ENCODE data around the gene ECSIT.
A peak's percentile ranks its signal among the peaks of the same experiment; 100 is the strongest.
"Not testable (repeated sequence)": the region's sequence is repeated elsewhere in the genome, so short reads cannot be mapped to it uniquely, and the experiment has no call there.

Gene ECSIT

DNA sequence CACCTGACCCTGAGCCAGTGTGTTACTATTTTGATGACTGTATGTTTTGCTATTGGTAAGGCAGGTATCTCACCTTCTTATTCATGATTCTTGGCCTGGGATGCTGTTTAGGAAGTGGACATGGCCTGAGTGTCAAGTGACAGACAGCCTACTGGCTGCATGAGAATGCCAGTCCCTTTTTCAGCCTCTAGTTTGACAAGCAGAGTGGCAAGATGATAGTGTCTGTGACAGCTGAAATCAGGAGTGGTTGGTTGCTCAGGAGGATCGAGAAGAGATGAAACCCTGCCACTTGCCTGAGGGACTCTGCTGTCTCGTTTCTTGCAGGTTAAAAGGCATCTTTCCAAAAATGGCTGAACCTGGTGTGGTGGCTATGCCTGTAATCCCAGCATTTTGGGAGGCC, 37.2 kb upstream of the ECSIT start:
- no peak for ATAC-seq
- no peak for TF ChIP-seq ZNF8 (CRISPR knock-in tag; IDR thresholded peaks at IDR 0.05)
- no peak for TF ChIP-seq TSHZ2 (CRISPR knock-in tag; IDR thresholded peaks at IDR 0.05)
- no peak for TF ChIP-seq ZFP30 (CRISPR knock-in tag; IDR thresholded peaks at IDR 0.05)
- no peak for TF ChIP-seq ZNF565 (CRISPR knock-in tag; conservative IDR thresholded peaks at IDR 0.05; ENCODE audit: low read depth)
- TF ChIP-seq POU6F1 (CRISPR knock-in tag; IDR thresholded peaks at IDR 0.05; ENCODE audit: borderline replicate concordance, low read depth), result no peak
- no peak for TF ChIP-seq GLIS3 (CRISPR knock-in tag; IDR thresholded peaks at IDR 0.05)
- no peak for TF ChIP-seq BACH2 (CRISPR knock-in tag; IDR thresholded peaks at IDR 0.05; ENCODE audit: borderline replicate concordance)
- no peak for TF ChIP-seq CREB5 (CRISPR knock-in tag; IDR thresholded peaks at IDR 0.05; ENCODE audit: low read depth)
- no peak for TF ChIP-seq PPARA (CRISPR knock-in tag; IDR thresholded peaks at IDR 0.05; ENCODE audit: borderline replicate concordance)
- no peak for TF ChIP-seq ARNTL (CRISPR knock-in tag; IDR thresholded peaks at IDR 0.05; ENCODE audit: borderline replicate concordance, low read depth)
- no peak for TF ChIP-seq PATZ1 (CRISPR knock-in tag; IDR thresholded peaks at IDR 0.05; ENCODE audit: borderline replicate concordance)
- TF ChIP-seq ZNF70 (CRISPR knock-in tag; IDR thresholded peaks at IDR 0.05), result no peak
- no peak for TF ChIP-seq ZFP3 (CRISPR knock-in tag; IDR thresholded peaks at IDR 0.05)

DNA sequence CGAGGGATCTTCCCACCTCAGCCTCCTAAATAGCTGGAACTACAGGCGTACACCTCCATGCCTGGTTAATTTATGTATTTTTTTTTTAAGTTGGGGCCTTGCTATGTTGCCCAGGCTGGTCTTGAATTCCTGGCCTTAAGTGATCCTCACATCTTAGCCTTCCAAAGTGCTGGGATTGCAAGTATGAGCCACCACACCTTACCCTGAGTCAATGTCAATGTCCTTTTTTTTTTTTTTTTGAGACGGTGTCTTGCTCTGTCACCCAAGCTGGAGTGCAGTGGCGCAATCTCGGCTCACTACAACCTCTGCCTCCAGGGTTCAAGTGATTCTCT, 36.7 kb upstream of the ECSIT start:
- ATAC-seq, result not testable (repeated sequence)

- not testable (repeated sequence) for ATAC-seq
These were observed 35.3 kb upstream of the ECSIT start for GRCh38 chr19:11564082-11564807.

- no peak for ATAC-seq
- TF ChIP-seq PPARA (CRISPR knock-in tag; IDR thresholded peaks at IDR 0.05; ENCODE audit: borderline replicate concordance) (no peak), TCF4 (CRISPR knock-in tag; IDR thresholded peaks at IDR 0.05; ENCODE audit: borderline replicate concordance) (no peak), ZNF70 (CRISPR knock-in tag; IDR thresholded peaks at IDR 0.05) (no peak), ARNTL (CRISPR knock-in tag; IDR thresholded peaks at IDR 0.05; ENCODE audit: borderline replicate concordance, low read depth) (no peak)
These were observed 34.6 kb upstream of the ECSIT start for GRCh38 chr19:11563532-11563931.

- peak; percentile 72 for ATAC-seq
- TF ChIP-seq TSHZ2 (CRISPR knock-in tag; IDR thresholded peaks at IDR 0.05) (no peak), ISL1 (CRISPR knock-in tag; IDR thresholded peaks at IDR 0.05) (no peak), BACH2 (CRISPR knock-in tag; IDR thresholded peaks at IDR 0.05; ENCODE audit: borderline replicate concordance) (no peak), CSDC2 (CRISPR knock-in tag; IDR thresholded peaks at IDR 0.05) (no peak), ARNTL (CRISPR knock-in tag; IDR thresholded peaks at IDR 0.05; ENCODE audit: borderline replicate concordance, low read depth) (no peak), ZFP30 (CRISPR knock-in tag; IDR thresholded peaks at IDR 0.05) (no peak), ZC3H10 (CRISPR knock-in tag; IDR thresholded peaks at IDR 0.05) (no peak), PATZ1 (CRISPR knock-in tag; IDR thresholded peaks at IDR 0.05; ENCODE audit: borderline replicate concordance) (no peak), PPARA (CRISPR knock-in tag; IDR thresholded peaks at IDR 0.05; ENCODE audit: borderline replicate concordance) (no peak)
- TF ChIP-seq, protein P1, sequence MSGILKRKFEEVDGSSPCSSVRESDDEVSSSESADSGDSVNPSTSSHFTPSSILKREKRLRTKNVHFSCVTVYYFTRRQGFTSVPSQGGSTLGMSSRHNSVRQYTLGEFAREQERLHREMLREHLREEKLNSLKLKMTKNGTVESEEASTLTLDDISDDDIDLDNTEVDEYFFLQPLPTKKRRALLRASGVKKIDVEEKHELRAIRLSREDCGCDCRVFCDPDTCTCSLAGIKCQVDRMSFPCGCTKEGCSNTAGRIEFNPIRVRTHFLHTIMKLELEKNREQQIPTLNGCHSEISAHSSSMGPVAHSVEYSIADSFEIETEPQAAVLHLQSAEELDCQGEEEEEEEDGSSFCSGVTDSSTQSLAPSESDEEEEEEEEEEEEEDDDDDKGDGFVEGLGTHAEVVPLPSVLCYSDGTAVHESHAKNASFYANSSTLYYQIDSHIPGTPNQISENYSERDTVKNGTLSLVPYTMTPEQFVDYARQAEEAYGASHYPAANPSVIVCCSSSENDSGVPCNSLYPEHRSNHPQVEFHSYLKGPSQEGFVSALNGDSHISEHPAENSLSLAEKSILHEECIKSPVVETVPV (CRISPR knock-in tag; IDR thresholded peaks at IDR 0.05), result no peak
These were observed 31.6 kb upstream of the ECSIT start for GRCh38 chr19:11560404-11561051.

All from SK-N-SH treated with all-trans-retinoic acid at 6 μM for 48 hours (cell line).